HEK293T (cell line): ENCODE results near the gene CAMK2B.

ENCODE experiments used
- CTBP1 ChIP-seq: fragments of 450-650 bp; IDR thresholded peaks from 2 replicates; pipeline ENCODE4 v1.6.1; 2016; ENCODE audit warnings: borderline replicate concordance
- ELF4 ChIP-seq: fragments of 450-650 bp; IDR thresholded peaks from 2 replicates; pipeline ENCODE4 v1.6.1; 2017; ENCODE audit warnings: antibody characterized with exemption
- FOXK2 ChIP-seq: fragments of 450-650 bp; IDR thresholded peaks from 2 replicates; pipeline ENCODE4 v1.6.1; 2016; ENCODE audit warnings: mild to moderate bottlenecking
- FOXM1 ChIP-seq: fragments of 450-650 bp; IDR thresholded peaks from 2 replicates; pipeline ENCODE4 v1.6.1; 2017; ENCODE audit warnings: mild to moderate bottlenecking, borderline replicate concordance
- LEF1 ChIP-seq: fragments of 450-650 bp; IDR thresholded peaks from 2 replicates; pipeline ENCODE4 v1.6.1; 2017; ENCODE audit warnings: mild to moderate bottlenecking, borderline replicate concordance
- NFRKB ChIP-seq: fragments of 450-650 bp; IDR thresholded peaks from 2 replicates; pipeline ENCODE4 v1.6.1; 2016; ENCODE audit warnings: mild to moderate bottlenecking, moderate library complexity
- PKNOX1 ChIP-seq: fragments of 450-650 bp; IDR thresholded peaks from 2 replicates; pipeline ENCODE4 v1.6.1; 2016
- SP1 ChIP-seq: fragments of 450-650 bp; IDR thresholded peaks from 2 replicates; pipeline ENCODE4 v1.6.1; 2017
- SUZ12 ChIP-seq: fragments of 450-650 bp; IDR thresholded peaks from 2 replicates; pipeline ENCODE4 v1.6.1; 2016; ENCODE audit warnings: mild to moderate bottlenecking
- TARDBP ChIP-seq: fragments of 450-650 bp; IDR thresholded peaks from 2 replicates; pipeline ENCODE4 v1.6.1; 2016
- ZNF384 ChIP-seq: fragments of 450-650 bp; IDR thresholded peaks from 2 replicates; pipeline ENCODE4 v1.6.1; 2016

GRCh38 chr7:44306606-44307005 is 18.8 kb downstream of the CAMK2B start:
- TF ChIP-seq CTBP1 (no peak), ELF4 (no peak), SP1 (no peak), FOXM1 (no peak), NFRKB (no peak), ZNF384 (no peak), PKNOX1 (no peak), SUZ12 (no peak), LEF1 (no peak), FOXK2 (no peak), TARDBP (no peak)
